SU-DHL-6 (cell line): ENCODE measurements around the gene MBOAT7.

Experiments
- EZH2phosphoT487 ChIP-seq: fragments of 200-600 bp; sonication (generic), shearing (Covaris generic); conservative IDR thresholded peaks from 2 replicates; pipeline ENCODE4 v1.6.1; 2018; ENCODE audit warnings: mild to moderate bottlenecking, antibody characterized with exemption, low read length, moderate library complexity, mixed read lengths
- TF ChIP-seq, protein P1 (sequence below): fragments of 200-600 bp; sonication (generic); IDR thresholded peaks from one replicate; pipeline ENCODE4 v1.5.1; 2017; ENCODE audit warnings: antibody characterized with exemption, mild to moderate bottlenecking, low read length, moderate library complexity; ENCODE audit not compliant: insufficient read depth, poor library complexity, severe bottlenecking

DNA sequence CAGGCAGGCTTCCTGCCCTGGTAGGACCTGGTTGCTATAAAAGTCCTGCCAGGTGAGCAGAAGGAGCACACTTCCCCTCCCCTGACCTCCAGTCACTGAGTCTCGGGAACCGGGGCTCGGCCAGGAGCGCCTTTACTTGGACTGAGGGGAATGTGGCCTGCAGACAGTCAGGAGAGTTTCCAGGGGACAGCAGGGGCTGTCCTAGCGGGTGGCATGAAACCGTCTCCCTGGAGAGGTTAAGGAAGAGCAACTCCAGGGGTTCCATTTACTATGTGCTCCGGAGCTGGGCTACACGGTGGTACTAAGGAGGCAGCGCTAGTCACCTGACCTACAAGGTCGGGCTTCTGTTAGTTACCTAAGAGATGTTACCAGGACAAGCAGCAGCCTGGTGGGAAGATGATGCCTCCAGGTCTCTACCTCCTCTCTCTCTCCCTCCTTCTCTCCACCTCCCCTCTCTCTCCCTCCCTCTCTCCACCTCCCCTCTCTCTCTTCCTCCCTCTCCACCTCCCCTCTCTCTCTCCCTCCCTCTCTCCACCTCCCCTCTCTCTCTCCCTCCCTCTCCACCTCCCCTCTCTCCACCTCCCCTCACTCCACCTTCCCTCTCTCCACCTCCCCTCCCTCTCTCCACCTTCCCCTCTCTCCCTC lies 55.9 kb downstream of the MBOAT7 start:
- TF ChIP-seq, protein P1, sequence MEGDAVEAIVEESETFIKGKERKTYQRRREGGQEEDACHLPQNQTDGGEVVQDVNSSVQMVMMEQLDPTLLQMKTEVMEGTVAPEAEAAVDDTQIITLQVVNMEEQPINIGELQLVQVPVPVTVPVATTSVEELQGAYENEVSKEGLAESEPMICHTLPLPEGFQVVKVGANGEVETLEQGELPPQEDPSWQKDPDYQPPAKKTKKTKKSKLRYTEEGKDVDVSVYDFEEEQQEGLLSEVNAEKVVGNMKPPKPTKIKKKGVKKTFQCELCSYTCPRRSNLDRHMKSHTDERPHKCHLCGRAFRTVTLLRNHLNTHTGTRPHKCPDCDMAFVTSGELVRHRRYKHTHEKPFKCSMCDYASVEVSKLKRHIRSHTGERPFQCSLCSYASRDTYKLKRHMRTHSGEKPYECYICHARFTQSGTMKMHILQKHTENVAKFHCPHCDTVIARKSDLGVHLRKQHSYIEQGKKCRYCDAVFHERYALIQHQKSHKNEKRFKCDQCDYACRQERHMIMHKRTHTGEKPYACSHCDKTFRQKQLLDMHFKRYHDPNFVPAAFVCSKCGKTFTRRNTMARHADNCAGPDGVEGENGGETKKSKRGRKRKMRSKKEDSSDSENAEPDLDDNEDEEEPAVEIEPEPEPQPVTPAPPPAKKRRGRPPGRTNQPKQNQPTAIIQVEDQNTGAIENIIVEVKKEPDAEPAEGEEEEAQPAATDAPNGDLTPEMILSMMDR: no peak
- TF ChIP-seq EZH2phosphoT487: no peak
